Cardiac muscle cell (in vitro differentiated cells and primary cell): ENCODE measurements around the gene PHF12. TPM values are rescaled to one million over a fixed set of nuclear protein-coding genes. Genes with fewer than 3 reads are reported as not detected.

Source experiments
- DNase-seq, 2 donors: peaks; one replicate each; pipeline versions ENCODE4 v3.0.0 to v3.0.0-alpha.2; 2010 to 2017; ENCODE audit warnings: low read depth in 1 of 2, low spot score in 1 of 2
- H3K27ac ChIP-seq: fragments of 200-600 bp; sonication (generic); 2 replicates; pipeline ENCODE4 v1.5.1; 2016
- H3K27me3 ChIP-seq: fragments of 200-600 bp; sonication (generic); 2 replicates; pipeline ENCODE4 v1.6.0; 2016; ENCODE audit warnings: control low read depth
- H3K36me3 ChIP-seq: fragments of 200-600 bp; sonication (generic); 2 replicates; pipeline ENCODE4 v1.5.1; 2016; ENCODE audit warnings: control low read depth
- H3K4me1 ChIP-seq: fragments of 200-600 bp; sonication (generic); 2 replicates; pipeline ENCODE4 v1.8.1; 2017; ENCODE audit warnings: low read depth, mild to moderate bottlenecking, mixed run types
- H3K4me3 ChIP-seq: fragments of 200-600 bp; sonication (generic); 2 replicates; pipeline ENCODE4 v1.5.1; 2016; ENCODE audit warnings: mild to moderate bottlenecking
- H3K9me3 ChIP-seq: fragments of 200-600 bp; sonication (generic); 2 replicates; pipeline ENCODE4 v1.5.1; 2017; ENCODE audit warnings: low read depth, mild to moderate bottlenecking, control low read depth
- CTCF ChIP-seq: IDR thresholded peaks from 2 replicates; pipeline ENCODE4 v1.5.1; 2012; ENCODE audit warnings: low read depth, mild to moderate bottlenecking, low read length
- polyA plus RNA-seq: library from polyadenylated mRNA; unstranded; fragments of >200 nt; fragmentation: Nextera tagmentation; extraction: Ambion mirVana; gene quantifications from 2 replicates; pipeline ENCODE4 v1.2.1, GENCODE V29; 2016
- total RNA-seq: library from RNA; depleted of rRNA; stranded (reverse); fragments of >200 nt; gene quantifications from 2 replicates; pipeline ENCODE4 v1.2.3, GENCODE V29; 2016

The PHF12 gene
- total and polyA plus RNA-seq, 2 experiments from 2014 or later: 17.9 to 45.6 TPM

- H3K27ac ChIP-seq: no peak overlapping the region
- H3K4me3 ChIP-seq: no peak overlapping the region
- H3K36me3 ChIP-seq: peaks cover 13% of the 10 kb centered on the region
- no peak for DNase-seq
- TF ChIP-seq CTCF: no peak
- H3K27me3 ChIP-seq: no peaks in the 10 kb centered on the region
- H3K4me1 ChIP-seq: peaks cover 4% of the 10 kb centered on the region
- no peaks in the 10 kb centered on the region for H3K9me3 ChIP-seq
Observed at GRCh38 chr17:28875848-28876550, 75.3 kb downstream of the PHF12 start.

- TF ChIP-seq CTCF: no peak
- Histone ChIP-seq H3K4me3 (no peak overlapping the region), H3K36me3 (peaks cover 2% of the 10 kb centered on the region), H3K4me1 (peaks cover 4% of the 10 kb centered on the region), H3K27ac (no peak overlapping the region), H3K27me3 (no peaks in the 10 kb centered on the region), H3K9me3 (no peaks in the 10 kb centered on the region)
- no peak for DNase-seq
Observed at GRCh38 chr17:28874750-28875149, 76.6 kb downstream of the PHF12 start.

GRCh38 chr17:28873839-28874238 lies 77.5 kb downstream of the PHF12 start:
- Histone ChIP-seq H3K9me3 (no peaks in the 10 kb centered on the region), H3K36me3 (no peaks in the 10 kb centered on the region), H3K27ac (no peak overlapping the region), H3K4me3 (no peak overlapping the region), H3K27me3 (no peaks in the 10 kb centered on the region), H3K4me1 (peaks cover 4% of the 10 kb centered on the region)
- no peak for DNase-seq
- no peak for TF ChIP-seq CTCF

- no peak for TF ChIP-seq CTCF
- peaks cover 4% of the 10 kb centered on the region for H3K4me1 ChIP-seq
- no peaks in the 10 kb centered on the region for H3K36me3 ChIP-seq
Observed at GRCh38 chr17:28871056-28871579, 80.2 kb downstream of the PHF12 start.

GRCh38 chr17:28867276-28867675 lies 84.0 kb downstream of the PHF12 start:
- no peak for TF ChIP-seq CTCF
- Histone ChIP-seq H3K27me3 (no peaks in the 10 kb centered on the region), H3K27ac (no peak overlapping the region), H3K36me3 (no peaks in the 10 kb centered on the region), H3K4me1 (no peaks in the 10 kb centered on the region), H3K4me3 (no peak overlapping the region), H3K9me3 (no peaks in the 10 kb centered on the region)
- DNase-seq: no peak

More at GRCh38 chr17:28871056-28871579, 80.2 kb downstream of the PHF12 start:
- H3K27ac ChIP-seq: no peak overlapping the region
- no peaks in the 10 kb centered on the region for H3K9me3 ChIP-seq
- H3K27me3 ChIP-seq: no peaks in the 10 kb centered on the region
- H3K4me3 ChIP-seq: no peak overlapping the region
- DNase-seq: no peak
